Measurements from ENCODE around the gene ACOT11. TPM values are rescaled to one million over a fixed set of nuclear protein-coding genes. Genes with fewer than 3 reads are reported as not detected.

Gene ACOT11
- total RNA-seq, 2 donors from 2014 or later: 3.9 to 6.3 TPM

DNA sequence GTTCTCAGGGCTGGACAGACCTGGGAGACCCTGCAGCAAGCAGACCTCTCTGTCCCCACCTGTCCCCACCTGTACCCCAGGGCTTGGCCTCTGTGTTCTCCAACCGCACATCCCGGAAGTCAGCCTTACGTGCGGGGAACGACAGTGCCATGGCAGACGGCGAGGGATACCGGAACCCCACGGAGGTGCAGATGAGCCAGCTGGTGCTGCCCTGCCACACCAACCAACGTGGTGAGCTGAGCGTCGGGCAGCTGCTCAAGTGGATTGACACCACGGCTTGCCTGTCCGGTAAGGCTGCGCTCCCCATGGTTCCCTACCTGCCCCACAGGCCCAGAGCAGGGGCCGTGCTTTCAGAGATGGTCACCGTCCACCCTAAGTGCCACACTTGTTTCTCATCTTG lies 36.5 kb downstream of the ACOT11 start:
- TF ChIP-seq POLR2A (IDR thresholded peaks at IDR 0.05): no peak
- TF ChIP-seq, protein P1, sequence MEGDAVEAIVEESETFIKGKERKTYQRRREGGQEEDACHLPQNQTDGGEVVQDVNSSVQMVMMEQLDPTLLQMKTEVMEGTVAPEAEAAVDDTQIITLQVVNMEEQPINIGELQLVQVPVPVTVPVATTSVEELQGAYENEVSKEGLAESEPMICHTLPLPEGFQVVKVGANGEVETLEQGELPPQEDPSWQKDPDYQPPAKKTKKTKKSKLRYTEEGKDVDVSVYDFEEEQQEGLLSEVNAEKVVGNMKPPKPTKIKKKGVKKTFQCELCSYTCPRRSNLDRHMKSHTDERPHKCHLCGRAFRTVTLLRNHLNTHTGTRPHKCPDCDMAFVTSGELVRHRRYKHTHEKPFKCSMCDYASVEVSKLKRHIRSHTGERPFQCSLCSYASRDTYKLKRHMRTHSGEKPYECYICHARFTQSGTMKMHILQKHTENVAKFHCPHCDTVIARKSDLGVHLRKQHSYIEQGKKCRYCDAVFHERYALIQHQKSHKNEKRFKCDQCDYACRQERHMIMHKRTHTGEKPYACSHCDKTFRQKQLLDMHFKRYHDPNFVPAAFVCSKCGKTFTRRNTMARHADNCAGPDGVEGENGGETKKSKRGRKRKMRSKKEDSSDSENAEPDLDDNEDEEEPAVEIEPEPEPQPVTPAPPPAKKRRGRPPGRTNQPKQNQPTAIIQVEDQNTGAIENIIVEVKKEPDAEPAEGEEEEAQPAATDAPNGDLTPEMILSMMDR (IDR thresholded peaks at IDR 0.05): no peak

DNA sequence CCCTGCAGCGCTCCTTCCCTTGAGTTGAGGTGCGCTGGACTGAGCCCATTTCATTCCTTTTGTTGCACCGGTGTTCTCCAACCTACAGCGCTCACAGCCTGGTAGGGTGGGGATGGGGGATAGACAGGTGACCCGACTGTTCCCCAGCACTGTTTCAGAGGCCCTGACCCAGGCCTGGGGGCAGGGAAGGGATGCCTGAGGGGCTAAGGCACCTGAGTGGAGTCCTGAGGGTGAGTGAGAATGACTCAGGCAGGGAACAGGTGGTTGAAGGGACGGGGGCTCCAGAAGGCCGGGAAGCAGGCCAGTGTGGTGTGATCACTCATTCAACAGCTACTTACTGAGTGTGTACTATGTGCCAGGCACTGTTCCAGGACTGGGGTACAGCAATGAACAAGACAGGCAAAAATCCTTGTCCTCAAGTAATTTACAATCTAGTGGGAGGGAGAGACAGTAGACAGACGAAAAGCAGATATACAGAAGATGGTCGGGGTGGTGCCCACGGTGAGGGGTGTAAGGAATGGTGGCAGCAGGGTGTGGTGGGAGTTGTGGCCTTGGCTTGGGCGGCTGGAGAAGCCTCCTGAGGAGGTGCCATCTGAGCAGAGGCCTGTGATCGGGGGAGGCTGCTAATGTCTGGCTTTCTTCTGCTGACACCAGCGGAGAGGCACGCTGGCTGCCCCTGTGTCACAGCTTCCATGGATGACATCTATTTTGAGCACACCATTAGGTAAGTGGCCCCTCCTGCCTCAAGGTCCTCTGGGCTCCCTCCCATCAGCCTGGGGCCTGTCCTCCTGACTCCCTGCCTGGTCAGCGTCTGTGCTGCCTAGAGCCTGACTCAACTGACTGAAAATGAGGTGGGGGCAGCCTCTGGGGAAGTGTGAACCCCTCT lies 37.4 kb downstream of the ACOT11 start:
- H3K27ac ChIP-seq: no peak overlapping the region
- no peaks in the 10 kb centered on the region for H3K36me3 ChIP-seq (replicated peaks in 1 of 2; ENCODE audit: insufficient read depth in 1 of 2, low read depth in 2 of 2)
- TF ChIP-seq, protein P1 (IDR thresholded peaks at IDR 0.05): no peak
- TF ChIP-seq POLR2A (IDR thresholded peaks at IDR 0.05): no peak
- no peaks in the 10 kb centered on the region for H3K9me3 ChIP-seq
- DNase-seq (no peak), ATAC-seq (no peak)
- intact Hi-C loops (cut with DNase I): no loop called here
- no peaks in the 10 kb centered on the region for H3K27me3 ChIP-seq
- 87 to 88% methylated on average over 14 to 15 of the region's 15 CpGs for WGBS, 2 donors
- no peak overlapping the region for H3K4me3 ChIP-seq
- H3K4me1 ChIP-seq: peaks cover 23% of the 10 kb centered on the region

More for the DNA sequence above, 36.5 kb downstream of the ACOT11 start:
- no peaks in the 10 kb centered on the region for H3K36me3 ChIP-seq (replicated peaks in 1 of 2; ENCODE audit: insufficient read depth in 1 of 2, low read depth in 2 of 2)
- DNase-seq (no peak), ATAC-seq (no peak)
- no peak overlapping the region for H3K4me3 ChIP-seq
- no peaks in the 10 kb centered on the region for H3K27me3 ChIP-seq
- 95 to 96% methylated on average over 5 to 8 of the region's 17 CpGs for WGBS, 2 donors
- peaks cover 23% of the 10 kb centered on the region for H3K4me1 ChIP-seq
- H3K9me3 ChIP-seq: no peaks in the 10 kb centered on the region
- intact Hi-C loops (cut with DNase I): no loop called here
- no peak overlapping the region for H3K27ac ChIP-seq

DNA sequence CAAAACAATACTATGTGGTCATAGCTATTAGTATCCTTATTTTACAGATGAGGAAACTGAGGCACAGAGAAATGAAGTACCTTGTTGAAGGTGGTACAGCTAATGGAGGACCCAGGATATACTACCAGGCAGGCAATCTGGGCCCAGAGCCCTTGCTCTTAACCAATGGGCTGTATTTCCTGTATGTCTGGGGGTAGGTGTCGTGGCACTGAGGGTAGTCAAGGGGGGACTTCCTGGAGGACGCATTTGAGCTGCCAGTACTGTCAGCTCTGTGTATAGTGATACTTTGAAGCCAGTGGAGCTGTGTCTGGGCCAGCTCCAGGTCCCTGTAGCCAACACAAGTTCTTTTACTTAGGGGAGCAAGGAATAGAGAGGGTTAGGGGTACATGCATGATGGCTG lies 40.3 kb downstream of the ACOT11 start:
- no peak overlapping the region for H3K27ac ChIP-seq
- no peaks in the 10 kb centered on the region for H3K9me3 ChIP-seq
- no peak for DNase-seq
- ATAC-seq: no peak
- WGBS, 2 donors: 62 to 69% methylated on average over 2 of the region's 2 CpGs
- H3K36me3 ChIP-seq (replicated peaks in 1 of 2; ENCODE audit: insufficient read depth in 1 of 2, low read depth in 2 of 2): no peaks in the 10 kb centered on the region
- no peaks in the 10 kb centered on the region for H3K27me3 ChIP-seq
- no peak overlapping the region for H3K4me3 ChIP-seq
- intact Hi-C loops (cut with DNase I): no loop called here
- TF ChIP-seq POLR2A (IDR thresholded peaks at IDR 0.05): no peak
- TF ChIP-seq, protein P1 (IDR thresholded peaks at IDR 0.05): no peak
- H3K4me1 ChIP-seq: no peaks in the 10 kb centered on the region

DNA sequence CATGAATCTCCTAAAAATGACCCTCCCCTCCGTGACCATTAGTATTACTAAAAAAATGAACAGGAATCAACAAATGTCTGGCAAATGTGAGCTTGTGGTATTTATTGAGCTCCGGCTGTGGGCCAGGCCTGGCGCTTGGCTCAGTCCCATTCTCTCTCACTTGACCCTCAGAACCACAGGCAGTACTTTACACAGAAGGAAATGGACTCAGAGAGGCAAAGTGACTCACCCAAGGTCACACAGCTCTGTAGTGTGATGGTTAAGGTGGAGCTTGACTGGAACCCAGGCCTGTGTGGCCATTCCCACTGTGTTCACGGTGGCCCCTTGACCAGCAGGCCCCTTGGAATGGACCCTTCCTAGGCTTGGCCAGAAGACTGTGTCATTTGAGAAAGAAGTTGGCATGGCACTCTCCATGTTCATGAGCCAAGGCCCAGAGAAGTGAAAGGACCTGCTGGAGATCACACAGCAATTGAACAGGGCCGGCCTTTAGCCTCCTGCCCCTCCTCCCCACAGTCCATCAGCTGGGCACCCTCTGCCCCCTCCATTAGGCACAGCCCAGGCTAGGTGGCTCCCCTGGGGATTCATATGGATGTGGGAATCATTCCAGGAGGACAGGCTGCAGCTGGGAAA lies 43.2 kb downstream of the ACOT11 start:
- TF ChIP-seq, protein P1 (IDR thresholded peaks at IDR 0.05): no peak
- TF ChIP-seq POLR2A (IDR thresholded peaks at IDR 0.05): no peak
- no peak overlapping the region for H3K27ac ChIP-seq
- 83 to 92% methylated on average over 4 to 5 of the region's 5 CpGs for WGBS, 2 donors
- H3K9me3 ChIP-seq: no peaks in the 10 kb centered on the region
- intact Hi-C loops (cut with DNase I): no loop called here
- H3K4me1 ChIP-seq: peaks cover 7% of the 10 kb centered on the region
- H3K27me3 ChIP-seq: no peaks in the 10 kb centered on the region
- no peaks in the 10 kb centered on the region for H3K36me3 ChIP-seq (replicated peaks in 1 of 2; ENCODE audit: insufficient read depth in 1 of 2, low read depth in 2 of 2)
- H3K4me3 ChIP-seq: no peak overlapping the region
- ATAC-seq (no peak), DNase-seq (no peak)
